Astrocyte (in vitro differentiated cells and primary cell): ENCODE results near the gene PTRHD1. TPM values are rescaled to one million over a fixed set of nuclear protein-coding genes. Genes with fewer than 3 reads are reported as not detected.

Experiments
- DNase-seq: peaks from one replicate; pipeline ENCODE4 v3.0.0-alpha.2; 2010; ENCODE audit warnings: low read depth
- FAIRE-seq: peaks from 2 replicates; lab custom pipeline; 2011; peaks lifted over from hg19 to GRCh38; lab: Jason Lieb, UNC
- H2AFZ ChIP-seq: 2 replicates; pipeline ENCODE4 v1.6.0; 2012; ENCODE audit warnings: low read depth, low read length, inconsistent platforms
- H3K27ac ChIP-seq: 2 replicates; pipeline ENCODE4 v1.5.1; 2011; ENCODE audit warnings: low read depth, low read length, inconsistent platforms
- H3K27me3 ChIP-seq: 2 replicates; pipeline ENCODE4 v1.6.0; 2011; ENCODE audit warnings: low read length, inconsistent platforms; ENCODE audit not compliant: insufficient read depth
- H3K36me3 ChIP-seq: 2 replicates; pipeline ENCODE4 v1.5.1; 2011; ENCODE audit warnings: low read length, inconsistent platforms; ENCODE audit not compliant: insufficient read depth
- H3K4me1 ChIP-seq: 2 replicates; pipeline ENCODE4 v1.5.1; 2011; ENCODE audit warnings: low read length, inconsistent platforms; ENCODE audit not compliant: insufficient read depth
- H3K4me2 ChIP-seq: 2 replicates; pipeline ENCODE4 v1.6.0; 2012; ENCODE audit warnings: low read length, inconsistent platforms
- H3K4me3 ChIP-seq: 2 replicates; pipeline ENCODE4 v1.5.1; 2011; ENCODE audit warnings: low read depth, mild to moderate bottlenecking, low read length, inconsistent platforms; ENCODE audit not compliant: insufficient read depth
- H3K79me2 ChIP-seq: 2 replicates; pipeline ENCODE4 v1.6.0; 2012; ENCODE audit warnings: mild to moderate bottlenecking, low read length, inconsistent platforms; ENCODE audit not compliant: insufficient read depth
- H3K9ac ChIP-seq: 2 replicates; pipeline ENCODE4 v1.6.0; 2012; ENCODE audit warnings: mild to moderate bottlenecking, low read length, inconsistent platforms
- H3K9me3 ChIP-seq: 2 replicates; pipeline ENCODE4 v1.5.1; 2012; ENCODE audit warnings: low read depth, mild to moderate bottlenecking, low read length, inconsistent platforms; ENCODE audit not compliant: insufficient read depth
- H4K20me1 ChIP-seq: 2 replicates; pipeline ENCODE4 v1.6.0; 2012; ENCODE audit warnings: low read length, inconsistent platforms; ENCODE audit not compliant: insufficient read depth
- H3K27ac Mint-ChIP-seq: one replicate; pipeline ENCODE4 v1.8.0; 2021; ENCODE audit warnings: mild to moderate bottlenecking, mixed read lengths; ENCODE audit not compliant: unreplicated experiment
- H3K27me3 Mint-ChIP-seq: one replicate; pipeline ENCODE4 v1.8.0; 2021; ENCODE audit warnings: low read depth, mixed read lengths; ENCODE audit not compliant: unreplicated experiment
- H3K36me3 Mint-ChIP-seq: one replicate; pipeline ENCODE4 v1.8.0; 2021; ENCODE audit warnings: low read depth, mixed read lengths; ENCODE audit not compliant: unreplicated experiment
- H3K4me1 Mint-ChIP-seq: one replicate; pipeline ENCODE4 v1.8.0; 2021; ENCODE audit warnings: low read depth, mixed read lengths; ENCODE audit not compliant: unreplicated experiment
- H3K4me3 Mint-ChIP-seq: one replicate; pipeline ENCODE4 v1.8.0; 2021; ENCODE audit warnings: mild to moderate bottlenecking, moderate library complexity, mixed read lengths; ENCODE audit not compliant: unreplicated experiment
- H3K9me3 Mint-ChIP-seq: one replicate; pipeline ENCODE4 v1.8.0; 2021; ENCODE audit warnings: mild to moderate bottlenecking, mixed read lengths; ENCODE audit not compliant: unreplicated experiment
- EZH2 ChIP-seq: IDR thresholded peaks from 2 replicates; pipeline ENCODE4 v1.6.1; 2012; ENCODE audit warnings: mild to moderate bottlenecking, low read length, inconsistent platforms; ENCODE audit not compliant: insufficient read depth
- total RNA-seq: library from RNA; stranded (reverse); gene quantifications from 2 replicates; pipeline ENCODE4 v1.2.1, GENCODE V29; 2021
- TF ChIP-seq, protein P1 (sequence below): IDR thresholded peaks from 2 replicates; pipeline ENCODE4 v1.5.1; 2011; ENCODE audit warnings: low read depth, mild to moderate bottlenecking, inconsistent platforms, low read length, moderate library complexity; ENCODE audit not compliant: insufficient read depth

The PTRHD1 gene
- total RNA-seq, 1 donor from 2014 or later: 28.7 TPM

GRCh38 chr2:24834733-24835395 is 41.7 kb upstream of the PTRHD1 start:
- H3K36me3 ChIP-seq: no peaks in the 10 kb centered on the region
- FAIRE-seq (no peak), DNase-seq (no peak)
- Mint-ChIP-seq H3K4me3 (no peak overlapping the region), H3K36me3 (peaks cover 11% of the 10 kb centered on the region), H3K9me3 (no peaks in the 10 kb centered on the region), H3K27ac (no peak overlapping the region), H3K27me3 (no peaks in the 10 kb centered on the region), H3K4me1 (no peaks in the 10 kb centered on the region)
- no peaks in the 10 kb centered on the region for H3K79me2 ChIP-seq
- no peaks in the 10 kb centered on the region for H3K9me3 ChIP-seq
- H3K9ac ChIP-seq: no peak overlapping the region
- H2AFZ ChIP-seq: no peak overlapping the region
- H4K20me1 ChIP-seq: no peaks in the 10 kb centered on the region
- H3K4me3 ChIP-seq: no peak overlapping the region
- H3K27me3 ChIP-seq: no peaks in the 10 kb centered on the region
- no peak overlapping the region for H3K27ac ChIP-seq
- peaks cover 8% of the 10 kb centered on the region for H3K4me1 ChIP-seq
- H3K4me2 ChIP-seq: no peak overlapping the region
- no peak for TF ChIP-seq EZH2
- TF ChIP-seq, protein P1, sequence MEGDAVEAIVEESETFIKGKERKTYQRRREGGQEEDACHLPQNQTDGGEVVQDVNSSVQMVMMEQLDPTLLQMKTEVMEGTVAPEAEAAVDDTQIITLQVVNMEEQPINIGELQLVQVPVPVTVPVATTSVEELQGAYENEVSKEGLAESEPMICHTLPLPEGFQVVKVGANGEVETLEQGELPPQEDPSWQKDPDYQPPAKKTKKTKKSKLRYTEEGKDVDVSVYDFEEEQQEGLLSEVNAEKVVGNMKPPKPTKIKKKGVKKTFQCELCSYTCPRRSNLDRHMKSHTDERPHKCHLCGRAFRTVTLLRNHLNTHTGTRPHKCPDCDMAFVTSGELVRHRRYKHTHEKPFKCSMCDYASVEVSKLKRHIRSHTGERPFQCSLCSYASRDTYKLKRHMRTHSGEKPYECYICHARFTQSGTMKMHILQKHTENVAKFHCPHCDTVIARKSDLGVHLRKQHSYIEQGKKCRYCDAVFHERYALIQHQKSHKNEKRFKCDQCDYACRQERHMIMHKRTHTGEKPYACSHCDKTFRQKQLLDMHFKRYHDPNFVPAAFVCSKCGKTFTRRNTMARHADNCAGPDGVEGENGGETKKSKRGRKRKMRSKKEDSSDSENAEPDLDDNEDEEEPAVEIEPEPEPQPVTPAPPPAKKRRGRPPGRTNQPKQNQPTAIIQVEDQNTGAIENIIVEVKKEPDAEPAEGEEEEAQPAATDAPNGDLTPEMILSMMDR: no peak

DNA sequence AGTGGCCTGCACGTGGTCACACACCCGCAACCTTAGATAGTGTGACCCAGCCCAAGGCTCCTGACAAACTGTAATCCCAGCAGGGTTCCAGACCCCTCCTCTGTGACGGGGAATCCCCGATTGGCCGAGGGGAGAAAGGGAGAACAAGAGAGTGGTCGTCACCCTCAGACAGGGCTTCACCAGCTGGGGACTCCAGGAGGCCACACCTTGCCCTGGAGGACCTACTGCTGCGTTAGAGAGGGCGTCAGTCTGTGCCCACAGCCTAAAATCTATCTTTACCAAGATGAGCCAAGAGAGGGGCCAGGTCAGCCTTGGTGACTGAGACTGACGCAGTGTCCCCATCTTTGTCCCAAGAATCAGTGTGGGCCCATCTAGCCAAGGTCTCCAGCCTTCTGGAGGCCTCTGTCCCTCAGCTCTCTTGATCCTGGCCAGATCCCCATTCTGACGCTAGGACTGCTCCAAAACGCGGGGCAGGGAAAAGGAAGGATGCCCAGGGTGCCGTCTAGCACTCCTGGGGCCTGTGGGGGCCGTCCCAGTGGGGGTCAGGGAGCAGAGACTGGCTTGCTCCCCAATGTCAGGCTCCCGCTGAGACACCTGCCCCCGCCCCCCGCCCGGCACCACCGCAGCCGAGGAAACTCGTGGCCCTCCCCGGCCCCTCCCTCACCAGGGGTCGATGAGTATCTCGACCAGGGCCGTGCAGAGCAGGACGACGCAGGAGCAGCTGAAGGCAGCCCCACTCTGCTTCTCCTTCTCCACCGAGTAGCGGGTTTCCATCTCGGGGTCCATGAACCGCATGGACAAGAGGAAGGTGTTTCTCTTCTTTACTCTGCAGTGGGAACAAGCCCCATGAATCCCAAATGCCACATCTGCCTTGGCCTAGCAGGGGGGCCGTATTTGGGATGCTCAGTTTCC is 40.9 kb upstream of the PTRHD1 start:
- Mint-ChIP-seq H3K9me3 (no peaks in the 10 kb centered on the region), H3K4me3 (no peak overlapping the region), H3K4me1 (no peaks in the 10 kb centered on the region), H3K27me3 (no peaks in the 10 kb centered on the region), H3K36me3 (peaks cover 11% of the 10 kb centered on the region), H3K27ac (no peak overlapping the region)
- no peaks in the 10 kb centered on the region for H3K9me3 ChIP-seq
- H3K4me2 ChIP-seq: no peak overlapping the region
- no peak overlapping the region for H3K27ac ChIP-seq
- H3K36me3 ChIP-seq: no peaks in the 10 kb centered on the region
- no peak overlapping the region for H3K9ac ChIP-seq
- no peaks in the 10 kb centered on the region for H4K20me1 ChIP-seq
- TF ChIP-seq EZH2: no peak
- TF ChIP-seq, protein P1: no peak
- no peaks in the 10 kb centered on the region for H3K79me2 ChIP-seq
- no peak overlapping the region for H3K4me3 ChIP-seq
- no peak for FAIRE-seq
- DNase-seq: no peak
- H3K27me3 ChIP-seq: no peaks in the 10 kb centered on the region
- H3K4me1 ChIP-seq: peaks cover 8% of the 10 kb centered on the region
- H2AFZ ChIP-seq: no peak overlapping the region
